Measurements from ENCODE around the gene ZNF254. TPM values are rescaled to one million over a fixed set of nuclear protein-coding genes. Genes with fewer than 3 reads are reported as not detected.

Gene ZNF254
- total RNA-seq, 1 donor from 2014 or later = 32.3 TPM

- no peak for DNase-seq (ENCODE audit: low spot score)
- Mint-ChIP-seq H3K27me3 (ENCODE audit: unreplicated experiment) (no peaks in the 10 kb centered on the region), H3K4me3 (ENCODE audit: unreplicated experiment) (no peak overlapping the region), H3K9me3 (ENCODE audit: unreplicated experiment) (no peaks in the 10 kb centered on the region), H3K4me1 (ENCODE audit: unreplicated experiment) (no peaks in the 10 kb centered on the region), H3K27ac (ENCODE audit: unreplicated experiment) (no peak overlapping the region), H3K36me3 (ENCODE audit: low read depth, unreplicated experiment) (peaks cover 7% of the 10 kb centered on the region)
- no peak for TF ChIP-seq CTCF (IDR thresholded peaks at IDR 0.05; ENCODE audit: unreplicated experiment)
Observed at GRCh38 chr19:24101459-24102115, 14.6 kb downstream of the ZNF254 start.

- Mint-ChIP-seq H3K27me3 (ENCODE audit: unreplicated experiment) (peaks cover 4% of the 10 kb centered on the region), H3K27ac (ENCODE audit: unreplicated experiment) (no peak overlapping the region), H3K9me3 (ENCODE audit: unreplicated experiment) (peaks cover 54% of the 10 kb centered on the region), H3K4me1 (ENCODE audit: unreplicated experiment) (no peaks in the 10 kb centered on the region), H3K36me3 (ENCODE audit: low read depth, unreplicated experiment) (peaks cover 81% of the 10 kb centered on the region), H3K4me3 (ENCODE audit: unreplicated experiment) (peak overlapping the region; percentile 87)
- no peak for DNase-seq (ENCODE audit: low spot score)
- no peak for TF ChIP-seq CTCF (IDR thresholded peaks at IDR 0.05; ENCODE audit: unreplicated experiment)
Observed at GRCh38 chr19:24127601-24128000, 40.6 kb downstream of the ZNF254 start.

DNA sequence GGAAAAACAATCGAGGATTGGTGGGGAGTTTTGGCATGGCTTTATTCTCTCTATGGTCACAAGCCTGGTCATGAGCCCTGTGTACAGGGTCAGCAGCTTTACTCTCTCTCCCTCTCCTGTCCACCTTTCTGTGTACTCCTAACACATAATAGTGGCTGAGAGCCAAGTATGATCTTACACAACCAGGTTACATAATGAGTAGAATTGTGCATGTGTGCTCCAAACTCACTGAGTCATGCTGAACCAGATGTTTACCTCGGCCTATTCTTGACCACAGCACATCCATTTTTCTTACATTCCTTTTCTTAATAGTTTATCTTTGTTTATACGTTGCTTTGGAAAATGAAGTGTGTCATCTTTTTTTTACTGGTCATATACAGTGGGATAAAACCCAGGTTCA is 53.1 kb downstream of the ZNF254 start:
- no peak for DNase-seq (ENCODE audit: low spot score)
- Mint-ChIP-seq H3K4me1 (ENCODE audit: unreplicated experiment) (no peaks in the 10 kb centered on the region), H3K27ac (ENCODE audit: unreplicated experiment) (no peak overlapping the region), H3K27me3 (ENCODE audit: unreplicated experiment) (no peaks in the 10 kb centered on the region), H3K9me3 (ENCODE audit: unreplicated experiment) (peaks cover 6% of the 10 kb centered on the region), H3K36me3 (ENCODE audit: low read depth, unreplicated experiment) (peaks cover 33% of the 10 kb centered on the region), H3K4me3 (ENCODE audit: unreplicated experiment) (no peak overlapping the region)
- TF ChIP-seq CTCF (IDR thresholded peaks at IDR 0.05; ENCODE audit: unreplicated experiment) = no peak

- no peaks in the 10 kb centered on the region for H3K4me1 Mint-ChIP-seq (ENCODE audit: unreplicated experiment)
- H3K36me3 Mint-ChIP-seq (ENCODE audit: low read depth, unreplicated experiment) = peaks cover 30% of the 10 kb centered on the region
- no peak overlapping the region for H3K4me3 Mint-ChIP-seq (ENCODE audit: unreplicated experiment)
- no peaks in the 10 kb centered on the region for H3K27me3 Mint-ChIP-seq (ENCODE audit: unreplicated experiment)
- no peak overlapping the region for H3K27ac Mint-ChIP-seq (ENCODE audit: unreplicated experiment)
- H3K9me3 Mint-ChIP-seq (ENCODE audit: unreplicated experiment) = peaks cover 5% of the 10 kb centered on the region
- DNase-seq (ENCODE audit: low spot score) = no peak
- no peak for TF ChIP-seq CTCF (IDR thresholded peaks at IDR 0.05; ENCODE audit: unreplicated experiment)
Observed at GRCh38 chr19:24140591-24140990, 53.6 kb downstream of the ZNF254 start.

- Mint-ChIP-seq H3K27me3 (ENCODE audit: unreplicated experiment) (no peaks in the 10 kb centered on the region), H3K4me3 (ENCODE audit: unreplicated experiment) (no peak overlapping the region), H3K9me3 (ENCODE audit: unreplicated experiment) (no peaks in the 10 kb centered on the region), H3K36me3 (ENCODE audit: low read depth, unreplicated experiment) (peaks cover 27% of the 10 kb centered on the region), H3K27ac (ENCODE audit: unreplicated experiment) (no peak overlapping the region), H3K4me1 (ENCODE audit: unreplicated experiment) (no peaks in the 10 kb centered on the region)
- no peak for TF ChIP-seq CTCF (IDR thresholded peaks at IDR 0.05; ENCODE audit: unreplicated experiment)
- DNase-seq (ENCODE audit: low spot score) = no peak
Observed at GRCh38 chr19:24141612-24142011, 54.6 kb downstream of the ZNF254 start.
